A673 (cell line): ENCODE measurements around the gene PCGF2.

ENCODE experiments used
- CTCF ChIP-seq: fragments of 300-800, 200-600 bp; sonication (generic); conservative IDR thresholded peaks from 2 replicates; pipeline ENCODE4 v1.5.1; 2017; ENCODE audit warnings: low read depth, mild to moderate bottlenecking, antibody characterized with exemption, low read length, moderate library complexity, mixed read lengths
- EZH2 ChIP-seq: fragments of 200-600 bp; sonication (generic); IDR thresholded peaks from 2 replicates; pipeline ENCODE4 v1.6.1; 2017; ENCODE audit warnings: borderline replicate concordance, low read depth, mild to moderate bottlenecking, mixed read lengths, antibody characterized with exemption, low read length; ENCODE audit not compliant: poor library complexity, severe bottlenecking

- no peak for TF ChIP-seq EZH2
- TF ChIP-seq CTCF: no peak
Measured at GRCh38 chr17:38728290-38728831, 19.8 kb downstream of the PCGF2 start.
